ENCODE measurements around the gene NBEA.

Gene NBEA

DNA sequence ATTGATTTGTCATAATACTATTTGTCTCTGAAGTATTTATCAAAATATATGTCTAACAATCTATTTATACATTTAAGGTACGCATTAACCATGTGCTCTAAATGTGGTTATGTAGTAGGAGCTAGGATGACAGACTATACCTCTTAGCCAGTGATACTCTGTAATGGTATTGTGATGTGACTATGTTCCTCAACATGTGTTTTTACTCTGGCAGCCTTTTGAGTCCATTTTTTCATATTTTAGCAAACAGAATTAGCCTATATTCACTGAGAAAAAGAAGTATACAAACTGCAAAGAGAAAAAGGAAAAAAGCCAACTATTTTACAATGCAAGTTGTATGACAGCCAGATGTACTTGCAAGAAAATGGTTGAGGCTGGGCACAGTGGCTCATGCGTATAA, 507.8 kb downstream of the NBEA start:
- WGBS (ENCODE audit: insufficient coverage), result 100% methylated on average over 1 of the region's 2 CpGs
- H3K36me3 ChIP-seq (ENCODE audit: control insufficient read depth in 4 of 4, insufficient read depth in 4 of 4, low read length in 3 of 4), result peaks cover 0 to 3% (median 0%) of the 10 kb centered on the region in 4 experiments
- H3K27ac ChIP-seq (ENCODE audit: insufficient read depth in 1 of 2, low read depth in 1 of 2, low read length in 2 of 2, poor library complexity in 1 of 2, severe bottlenecking in 2 of 2), result no peak overlapping the region
- no peaks in the 10 kb centered on the region for H3K9me3 ChIP-seq (ENCODE audit: control extremely low read depth in 1 of 5, control insufficient read depth in 4 of 5, insufficient read depth in 2 of 5, low read depth in 1 of 5, low read length in 4 of 5)
- no peak overlapping the region for H3K4me3 ChIP-seq (ENCODE audit: control insufficient read depth in 1 of 7, extremely low read depth in 1 of 7, insufficient read depth in 4 of 7, low read depth in 2 of 7, low read length in 6 of 7)
- DNase-seq, result no peak
- no peaks in the 10 kb centered on the region for H3K27me3 ChIP-seq (replicated peaks in 2 of 5; ENCODE audit: control insufficient read depth in 4 of 5, insufficient read depth in 5 of 5, low read length in 4 of 5)
- POLR2A ChIA-PET, result no interaction called here
- no peaks in the 10 kb centered on the region for H3K4me1 ChIP-seq (ENCODE audit: control extremely low read depth in 1 of 4, control insufficient read depth in 4 of 4, insufficient read depth in 4 of 4, low read length in 3 of 4)
- CTCF ChIA-PET, result no interaction called here

DNA sequence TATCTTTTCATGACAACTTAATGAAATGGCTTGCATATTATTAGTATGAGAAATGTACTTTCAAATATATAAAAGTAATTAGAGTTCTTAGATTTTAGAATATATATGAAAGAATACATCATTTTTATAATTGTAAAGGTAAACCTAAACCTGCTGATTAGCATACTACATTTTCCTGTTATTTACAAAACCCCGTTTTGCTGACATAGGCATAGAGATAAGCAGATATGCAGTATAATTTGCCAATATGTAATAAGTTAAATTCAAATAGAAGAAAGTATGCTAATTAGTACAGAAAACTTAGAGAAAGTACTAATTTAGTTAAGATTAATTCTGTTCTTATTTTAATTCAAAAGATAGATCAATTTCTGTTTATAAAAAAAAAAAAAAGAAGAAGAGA, 513.0 kb downstream of the NBEA start:
- no CpG with 5 or more reads among the region's 1 CpG for WGBS (ENCODE audit: insufficient coverage)
- CTCF ChIA-PET, result no interaction called here
- POLR2A ChIA-PET, result no interaction called here

DNA sequence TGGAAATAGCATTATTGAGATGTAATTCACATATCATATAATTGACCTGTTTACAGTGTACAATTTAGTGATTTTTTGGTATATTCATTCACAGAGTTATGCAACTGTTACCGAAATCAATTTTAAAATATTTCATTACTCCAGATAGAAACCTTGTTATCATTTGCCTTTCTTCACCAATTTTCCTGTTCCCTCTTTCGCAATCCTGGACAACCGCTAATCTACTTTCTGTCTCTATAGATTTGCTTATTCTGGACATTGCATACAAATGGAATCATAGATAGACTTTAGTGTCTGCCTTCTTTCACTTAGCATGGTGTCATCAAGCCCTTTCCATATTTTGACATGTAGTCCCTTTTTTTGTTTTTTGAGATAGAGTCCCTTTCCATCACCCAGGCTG, 515.2 kb downstream of the NBEA start:
- DNase-seq, result no peak
- Histone ChIP-seq H3K27ac (ENCODE audit: insufficient read depth in 1 of 2, low read depth in 1 of 2, low read length in 2 of 2, poor library complexity in 1 of 2, severe bottlenecking in 2 of 2) (no peak overlapping the region), H3K27me3 (replicated peaks in 2 of 5; ENCODE audit: control insufficient read depth in 4 of 5, insufficient read depth in 5 of 5, low read length in 4 of 5) (no peaks in the 10 kb centered on the region)

More for the DNA sequence above, 513.0 kb downstream of the NBEA start:
- H3K4me3 ChIP-seq (ENCODE audit: control insufficient read depth in 1 of 7, extremely low read depth in 1 of 7, insufficient read depth in 4 of 7, low read depth in 2 of 7, low read length in 6 of 7), result no peak overlapping the region
- DNase-seq, result no peak
- no peaks in the 10 kb centered on the region for H3K27me3 ChIP-seq (replicated peaks in 2 of 5; ENCODE audit: control insufficient read depth in 4 of 5, insufficient read depth in 5 of 5, low read length in 4 of 5)
- no peak overlapping the region for H3K27ac ChIP-seq (ENCODE audit: insufficient read depth in 1 of 2, low read depth in 1 of 2, low read length in 2 of 2, poor library complexity in 1 of 2, severe bottlenecking in 2 of 2)
- H3K4me1 ChIP-seq (ENCODE audit: control extremely low read depth in 1 of 4, control insufficient read depth in 4 of 4, insufficient read depth in 4 of 4, low read length in 3 of 4), result no peaks in the 10 kb centered on the region
- no peaks in the 10 kb centered on the region for H3K9me3 ChIP-seq (ENCODE audit: control extremely low read depth in 1 of 5, control insufficient read depth in 4 of 5, insufficient read depth in 2 of 5, low read depth in 1 of 5, low read length in 4 of 5)
- H3K36me3 ChIP-seq (ENCODE audit: control insufficient read depth in 4 of 4, insufficient read depth in 4 of 4, low read length in 3 of 4), result peaks cover 0 to 3% (median 0%) of the 10 kb centered on the region in 4 experiments

DNA sequence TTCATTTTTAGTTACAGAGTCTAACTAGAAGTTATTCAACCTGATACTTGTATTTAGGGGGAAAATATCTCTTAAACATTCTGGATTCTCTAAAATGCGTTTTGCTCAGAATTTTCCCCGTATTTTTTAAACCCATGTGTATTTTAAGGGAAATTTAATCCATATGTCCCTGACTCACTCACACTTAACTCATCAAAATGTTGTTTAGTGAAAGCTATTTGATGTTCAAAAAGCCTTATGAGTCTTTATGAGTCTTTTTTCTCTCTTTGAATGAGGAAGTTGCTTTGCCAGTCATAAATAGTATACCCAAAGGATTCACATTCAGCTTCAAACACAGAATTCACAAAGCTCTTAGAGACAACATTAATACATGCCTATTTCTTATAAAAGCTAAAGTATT, 518.0 kb downstream of the NBEA start:
- no peak overlapping the region for H3K4me3 ChIP-seq (ENCODE audit: control insufficient read depth in 1 of 7, extremely low read depth in 1 of 7, insufficient read depth in 4 of 7, low read depth in 2 of 7, low read length in 6 of 7)
- no CpG with 5 or more reads among the region's 2 CpGs for WGBS (ENCODE audit: insufficient coverage)
- POLR2A ChIA-PET, result no interaction called here

More for the DNA sequence above, 515.2 kb downstream of the NBEA start:
- WGBS (ENCODE audit: insufficient coverage), result 100% methylated on average over 3 of the region's 3 CpGs
- ChIA-PET POLR2A (no interaction called here), CTCF (no interaction called here)
- no peaks in the 10 kb centered on the region for H3K9me3 ChIP-seq (ENCODE audit: control extremely low read depth in 1 of 5, control insufficient read depth in 4 of 5, insufficient read depth in 2 of 5, low read depth in 1 of 5, low read length in 4 of 5)
- peaks cover 0 to 3% (median 0%) of the 10 kb centered on the region in 4 experiments for H3K36me3 ChIP-seq (ENCODE audit: control insufficient read depth in 4 of 4, insufficient read depth in 4 of 4, low read length in 3 of 4)
- H3K4me3 ChIP-seq (ENCODE audit: control insufficient read depth in 1 of 7, extremely low read depth in 1 of 7, insufficient read depth in 4 of 7, low read depth in 2 of 7, low read length in 6 of 7), result no peak overlapping the region
- no peaks in the 10 kb centered on the region for H3K4me1 ChIP-seq (ENCODE audit: control extremely low read depth in 1 of 4, control insufficient read depth in 4 of 4, insufficient read depth in 4 of 4, low read length in 3 of 4)

DNA sequence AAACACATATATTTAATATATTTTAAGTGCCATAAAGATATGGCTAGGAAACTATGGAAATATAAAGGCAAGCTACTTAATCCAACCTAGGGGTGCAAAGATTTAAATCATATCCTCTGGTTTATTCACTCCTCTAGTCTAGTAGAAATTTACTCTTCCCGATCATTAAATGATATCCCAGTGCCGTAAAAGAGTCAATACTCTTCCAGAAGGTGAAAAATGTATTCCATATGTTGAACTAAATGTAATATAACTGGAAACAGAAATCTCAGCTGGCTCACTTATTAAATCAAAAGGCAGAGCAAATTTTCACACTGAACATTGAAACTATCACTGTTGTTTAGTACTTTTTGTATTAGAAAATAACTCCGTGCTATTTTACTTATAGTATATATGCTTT, 523.3 kb downstream of the NBEA start:
- CTCF ChIA-PET, result no interaction called here
- peaks cover 0 to under 1% (median under 1%) of the 10 kb centered on the region in 4 experiments for H3K4me1 ChIP-seq (ENCODE audit: control extremely low read depth in 1 of 4, control insufficient read depth in 4 of 4, insufficient read depth in 4 of 4, low read length in 3 of 4)

More for the DNA sequence above, 518.0 kb downstream of the NBEA start:
- Histone ChIP-seq H3K4me1 (ENCODE audit: control extremely low read depth in 1 of 4, control insufficient read depth in 4 of 4, insufficient read depth in 4 of 4, low read length in 3 of 4) (no peaks in the 10 kb centered on the region), H3K9me3 (ENCODE audit: control extremely low read depth in 1 of 5, control insufficient read depth in 4 of 5, insufficient read depth in 2 of 5, low read depth in 1 of 5, low read length in 4 of 5) (no peaks in the 10 kb centered on the region), H3K27ac (ENCODE audit: insufficient read depth in 1 of 2, low read depth in 1 of 2, low read length in 2 of 2, poor library complexity in 1 of 2, severe bottlenecking in 2 of 2) (no peak overlapping the region), H3K36me3 (ENCODE audit: control insufficient read depth in 4 of 4, insufficient read depth in 4 of 4, low read length in 3 of 4) (no peaks in the 10 kb centered on the region), H3K27me3 (replicated peaks in 2 of 5; ENCODE audit: control insufficient read depth in 4 of 5, insufficient read depth in 5 of 5, low read length in 4 of 5) (no peaks in the 10 kb centered on the region)
- CTCF ChIA-PET, result no interaction called here
- DNase-seq, result no peak

DNA sequence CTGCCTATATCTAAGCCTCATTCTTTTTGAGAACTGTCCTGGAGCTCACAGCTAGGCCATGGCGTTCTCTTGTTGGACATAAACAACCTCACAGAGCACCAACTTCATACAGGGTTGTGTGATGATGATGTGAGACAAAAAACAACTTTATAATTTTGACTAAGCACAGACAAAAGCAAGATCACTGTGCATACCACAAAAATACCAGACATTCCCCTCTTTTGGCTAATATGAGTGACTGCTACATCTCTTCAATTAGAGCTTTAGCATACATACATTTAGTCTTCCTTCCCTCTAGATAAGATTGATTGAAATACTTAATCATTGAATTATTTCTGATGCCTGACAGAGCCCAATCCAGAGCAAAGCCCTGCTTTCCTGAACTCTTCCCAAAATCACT, 526.1 kb downstream of the NBEA start:
- Histone ChIP-seq H3K4me3 (ENCODE audit: control insufficient read depth in 1 of 7, extremely low read depth in 1 of 7, insufficient read depth in 4 of 7, low read depth in 2 of 7, low read length in 6 of 7) (no peak overlapping the region), H3K4me1 (ENCODE audit: control extremely low read depth in 1 of 4, control insufficient read depth in 4 of 4, insufficient read depth in 4 of 4, low read length in 3 of 4) (peaks cover 0 to 15% (median 10%) of the 10 kb centered on the region in 4 experiments), H3K27me3 (replicated peaks in 2 of 5; ENCODE audit: control insufficient read depth in 4 of 5, insufficient read depth in 5 of 5, low read length in 4 of 5) (peaks cover 20 to 54% (median 34%) of the 10 kb centered on the region in 5 experiments), H3K36me3 (ENCODE audit: control insufficient read depth in 4 of 4, insufficient read depth in 4 of 4, low read length in 3 of 4) (no peaks in the 10 kb centered on the region), H3K27ac (ENCODE audit: insufficient read depth in 1 of 2, low read depth in 1 of 2, low read length in 2 of 2, poor library complexity in 1 of 2, severe bottlenecking in 2 of 2) (no peak overlapping the region), H3K9me3 (ENCODE audit: control extremely low read depth in 1 of 5, control insufficient read depth in 4 of 5, insufficient read depth in 2 of 5, low read depth in 1 of 5, low read length in 4 of 5) (peaks cover 0 to 8% (median 4%) of the 10 kb centered on the region in 5 experiments)
- CTCF ChIA-PET, result interaction anchor here (0.5 kb wide), 1 partner anchor 960 kb away, joined by 4 read pairs; no protein-coding TSS in a partner anchor
- no peak for DNase-seq
- no CpG with 5 or more reads among the region's 1 CpG for WGBS (ENCODE audit: insufficient coverage)
- POLR2A ChIA-PET, result no interaction called here

More for the DNA sequence above, 523.3 kb downstream of the NBEA start:
- H3K9me3 ChIP-seq (ENCODE audit: control extremely low read depth in 1 of 5, control insufficient read depth in 4 of 5, insufficient read depth in 2 of 5, low read depth in 1 of 5, low read length in 4 of 5), result no peaks in the 10 kb centered on the region
- POLR2A ChIA-PET, result no interaction called here
- DNase-seq, result no peak
- H3K36me3 ChIP-seq (ENCODE audit: control insufficient read depth in 4 of 4, insufficient read depth in 4 of 4, low read length in 3 of 4), result no peaks in the 10 kb centered on the region
- H3K4me3 ChIP-seq (ENCODE audit: control insufficient read depth in 1 of 7, extremely low read depth in 1 of 7, insufficient read depth in 4 of 7, low read depth in 2 of 7, low read length in 6 of 7), result no peak overlapping the region
- H3K27me3 ChIP-seq (replicated peaks in 2 of 5; ENCODE audit: control insufficient read depth in 4 of 5, insufficient read depth in 5 of 5, low read length in 4 of 5), result peaks cover 5 to 25% (median 12%) of the 10 kb centered on the region in 5 experiments
- no peak overlapping the region for H3K27ac ChIP-seq (ENCODE audit: insufficient read depth in 1 of 2, low read depth in 1 of 2, low read length in 2 of 2, poor library complexity in 1 of 2, severe bottlenecking in 2 of 2)
- no CpG with 5 or more reads among the region's 3 CpGs for WGBS (ENCODE audit: insufficient coverage)

DNA sequence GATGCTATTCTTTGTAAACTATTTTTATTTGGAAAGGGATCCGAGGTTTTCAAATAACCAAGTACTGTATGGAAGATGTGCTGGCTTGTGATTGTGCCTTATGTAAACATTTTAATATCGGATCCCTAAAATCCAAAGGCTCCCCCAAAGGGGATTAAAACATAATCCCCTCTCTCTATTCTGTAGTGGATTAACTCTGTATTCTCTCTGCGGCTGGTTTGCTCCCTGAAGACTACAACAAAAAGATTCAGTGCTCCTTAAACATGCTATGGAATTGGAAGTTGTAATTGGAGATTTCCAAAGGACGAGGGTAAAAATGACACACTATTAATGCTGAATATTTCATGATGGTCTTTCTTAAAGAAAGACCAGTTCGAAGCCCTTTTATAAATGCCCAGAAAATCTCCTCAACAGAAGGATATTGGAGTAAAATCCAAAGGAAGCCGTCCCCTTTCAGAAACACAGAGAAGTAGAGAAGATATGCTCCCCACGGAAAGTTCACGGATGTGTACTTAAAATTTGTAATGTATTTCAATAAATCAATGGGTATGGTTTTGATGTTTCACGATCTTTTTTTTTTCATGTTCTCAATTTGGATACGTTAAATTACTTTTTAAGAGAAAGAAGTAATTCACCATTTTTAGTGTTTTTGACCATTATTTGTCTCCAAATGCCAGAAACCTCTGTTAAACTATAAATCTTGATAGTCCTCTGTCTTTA, 527.9 kb downstream of the NBEA start:
- DNase-seq, result no peak
- no peaks in the 10 kb centered on the region for H3K36me3 ChIP-seq (ENCODE audit: control insufficient read depth in 4 of 4, insufficient read depth in 4 of 4, low read length in 3 of 4)
- H3K27me3 ChIP-seq (replicated peaks in 2 of 5; ENCODE audit: control insufficient read depth in 4 of 5, insufficient read depth in 5 of 5, low read length in 4 of 5), result peaks cover 27 to 70% (median 41%) of the 10 kb centered on the region in 5 experiments
- H3K9me3 ChIP-seq (ENCODE audit: control extremely low read depth in 1 of 5, control insufficient read depth in 4 of 5, insufficient read depth in 2 of 5, low read depth in 1 of 5, low read length in 4 of 5), result peaks cover 0 to 8% (median 4%) of the 10 kb centered on the region in 5 experiments
- H3K4me3 ChIP-seq (ENCODE audit: control insufficient read depth in 1 of 7, extremely low read depth in 1 of 7, insufficient read depth in 4 of 7, low read depth in 2 of 7, low read length in 6 of 7), result no peak overlapping the region
- H3K27ac ChIP-seq (ENCODE audit: insufficient read depth in 1 of 2, low read depth in 1 of 2, low read length in 2 of 2, poor library complexity in 1 of 2, severe bottlenecking in 2 of 2), result no peak overlapping the region
- WGBS (ENCODE audit: insufficient coverage), result 80% methylated on average over 1 of the region's 10 CpGs
- ChIA-PET CTCF (no interaction called here), POLR2A (no interaction called here)
- peaks cover 0 to 16% (median 10%) of the 10 kb centered on the region in 4 experiments for H3K4me1 ChIP-seq (ENCODE audit: control extremely low read depth in 1 of 4, control insufficient read depth in 4 of 4, insufficient read depth in 4 of 4, low read length in 3 of 4)

Measured in common myeloid progenitor, CD34-positive (primary cell).